Gastrocnemius medialis (tissue), 4 donors: ENCODE data around the gene CAMTA1. TPM values are rescaled to one million over a fixed set of nuclear protein-coding genes. Genes with fewer than 3 reads are reported as not detected.

Source experiments
- ATAC-seq, 2 donors: fragments of 150-250 bp; one replicate each; pipeline ENCODE4 v1.9.1; 2016
- DNase-seq, 2 donors: peaks; one replicate each; pipeline ENCODE4 v3.0.0-alpha.2; 2019
- H3K27ac ChIP-seq, 4 donors: fragments of 200-600 bp; sonication (generic); 1 replicate in 1 of 4; 2 replicates in 3 of 4; pipeline ENCODE4 v1.5.1; 2016 to 2018; ENCODE audit warnings: mild to moderate bottlenecking in 2 of 4, moderate library complexity in 1 of 4
- H3K27me3 ChIP-seq, 3 donors: fragments of 200-600 bp; sonication (generic) in 2 of 3; 1 replicate in 1 of 3; 2 replicates in 2 of 3; pipeline versions ENCODE4 v1.5.1 to v1.6.0; 2016 to 2019; ENCODE audit warnings: mild to moderate bottlenecking in 1 of 3, moderate library complexity in 1 of 3
- H3K36me3 ChIP-seq, 2 donors: fragments of 200-600 bp; sonication (generic) in 1 of 2; one replicate each; pipeline ENCODE4 v1.5.1; 2017 to 2018
- H3K4me1 ChIP-seq, 2 donors: fragments of 200-600 bp; sonication (generic) in 1 of 2; one replicate each; pipeline ENCODE4 v1.5.1; 2016 to 2017; ENCODE audit warnings: mild to moderate bottlenecking in 2 of 2
- H3K4me3 ChIP-seq, 4 donors: fragments of 200-600 bp; sonication (generic) in 3 of 4; 1 replicate in 1 of 4; 2 replicates in 3 of 4; pipeline ENCODE4 v1.5.1; 2016 to 2019; ENCODE audit warnings: mild to moderate bottlenecking in 2 of 4
- H3K9me3 ChIP-seq, 3 donors: fragments of 200-600 bp; sonication (generic) in 2 of 3; 1 replicate in 1 of 3; 2 replicates in 2 of 3; pipeline ENCODE4 v1.5.1; 2016 to 2019
- CTCF ChIP-seq, 5 experiments: fragments of 450-650 bp in 3 of 5; fragments of 200-600 bp in 2 of 5; sonication (generic) in 2 of 5; IDR thresholded peaks in 4 of 5; conservative IDR thresholded peaks in 1 of 5; 1 replicate in 4 of 5; 2 replicates in 1 of 5; pipeline ENCODE4 v1.5.1; 2016 to 2019; ENCODE audit warnings: antibody characterized with exemption in 5 of 5, mild to moderate bottlenecking in 3 of 5, moderate library complexity in 3 of 5
- POLR2A ChIP-seq, 2 donors: fragments of 450-650 bp; IDR thresholded peaks; one replicate each; pipeline ENCODE4 v1.6.1; 2017; ENCODE audit warnings: antibody characterized with exemption in 2 of 2, mild to moderate bottlenecking in 2 of 2, moderate library complexity in 2 of 2
- in situ Hi-C, 4 donors: fragments of 200-750 bp; cut with MboI; loops; one replicate each; pipeline versions ENCODE4 v1.15.0 to v1.8.0; 2017; ENCODE audit warnings: low sequenced_read_pairs in 4 of 4
- intact Hi-C: fragments of 100-400 bp; cut with DNase I; formaldehyde crosslinking; loops from one replicate; pipeline ENCODE4 v1.15.1; 2023; ENCODE audit warnings: low total_unique reads
- total RNA-seq, 4 donors: library from RNA; depleted of rRNA; stranded (reverse); fragments of >200 nt; gene quantifications; one replicate each; pipeline versions ENCODE4 v1.1.0 to v1.2.3, GENCODE V29; 2016

Gene CAMTA1
- total RNA-seq, 4 donors from 2014 or later = 60.5 to 113 (median 70.4) TPM

- in situ Hi-C loops = no loop called here
- no peak overlapping the region for H3K4me3 ChIP-seq
- no peaks in the 10 kb centered on the region for H3K27me3 ChIP-seq
- no peak for TF ChIP-seq CTCF (IDR thresholded peaks at IDR 0.05 in 4 of 5, conservative IDR thresholded peaks at IDR 0.05 in 1 of 5)
- TF ChIP-seq POLR2A (IDR thresholded peaks at IDR 0.05) = no peak
- ATAC-seq (no peak), DNase-seq (no peak)
- H3K4me1 ChIP-seq = peaks cover 11 to 28% of the 10 kb centered on the region in 2 donors
- H3K9me3 ChIP-seq = no peaks in the 10 kb centered on the region
- no peak overlapping the region for H3K27ac ChIP-seq
- no peaks in the 10 kb centered on the region for H3K36me3 ChIP-seq
- intact Hi-C loops = no loop called here
Measured at GRCh38 chr1:7009741-7010525, 224.7 kb downstream of the CAMTA1 start.

- in situ Hi-C loops = no loop called here
- Histone ChIP-seq H3K9me3 (no peaks in the 10 kb centered on the region), H3K36me3 (no peaks in the 10 kb centered on the region), H3K4me3 (no peak overlapping the region), H3K27ac (no peak overlapping the region), H3K27me3 (no peaks in the 10 kb centered on the region), H3K4me1 (peaks cover 11 to 34% of the 10 kb centered on the region in 2 donors)
- intact Hi-C loops = no loop called here
- no peak for TF ChIP-seq CTCF (IDR thresholded peaks at IDR 0.05 in 4 of 5, conservative IDR thresholded peaks at IDR 0.05 in 1 of 5)
- TF ChIP-seq POLR2A (IDR thresholded peaks at IDR 0.05) = no peak
- ATAC-seq (no peak), DNase-seq (no peak)
Measured at GRCh38 chr1:7010534-7011200, 225.4 kb downstream of the CAMTA1 start.

DNA sequence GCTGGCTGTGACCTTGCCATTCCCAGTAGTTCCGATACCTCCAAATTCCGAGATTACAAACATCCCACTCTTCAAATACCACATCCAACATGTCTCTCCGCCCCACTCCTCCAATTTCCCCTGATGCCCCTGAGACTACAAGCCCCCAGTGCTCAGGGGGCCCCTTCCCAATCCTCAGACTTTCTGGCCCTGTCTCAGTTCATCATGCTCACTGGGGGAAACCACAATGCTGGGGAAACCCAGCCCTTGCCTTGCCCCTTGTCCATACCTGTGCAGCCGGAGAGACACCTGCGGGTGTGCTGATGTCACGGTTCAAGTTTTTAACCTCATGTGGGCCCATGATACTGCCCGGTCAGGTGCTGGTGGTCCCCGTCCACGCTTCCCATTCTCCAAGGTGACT is 226.6 kb downstream of the CAMTA1 start:
- Histone ChIP-seq H3K9me3 (no peaks in the 10 kb centered on the region), H3K36me3 (no peaks in the 10 kb centered on the region), H3K4me1 (peaks cover 11 to 35% of the 10 kb centered on the region in 2 donors), H3K4me3 (no peak overlapping the region), H3K27me3 (no peaks in the 10 kb centered on the region), H3K27ac (no peak overlapping the region)
- no peak for TF ChIP-seq CTCF (IDR thresholded peaks at IDR 0.05 in 4 of 5, conservative IDR thresholded peaks at IDR 0.05 in 1 of 5)
- no peak for TF ChIP-seq POLR2A (IDR thresholded peaks at IDR 0.05)
- DNase-seq (no peak), ATAC-seq (no peak)
- in situ Hi-C loops (no loop called here), intact Hi-C loops (no loop called here)

DNA sequence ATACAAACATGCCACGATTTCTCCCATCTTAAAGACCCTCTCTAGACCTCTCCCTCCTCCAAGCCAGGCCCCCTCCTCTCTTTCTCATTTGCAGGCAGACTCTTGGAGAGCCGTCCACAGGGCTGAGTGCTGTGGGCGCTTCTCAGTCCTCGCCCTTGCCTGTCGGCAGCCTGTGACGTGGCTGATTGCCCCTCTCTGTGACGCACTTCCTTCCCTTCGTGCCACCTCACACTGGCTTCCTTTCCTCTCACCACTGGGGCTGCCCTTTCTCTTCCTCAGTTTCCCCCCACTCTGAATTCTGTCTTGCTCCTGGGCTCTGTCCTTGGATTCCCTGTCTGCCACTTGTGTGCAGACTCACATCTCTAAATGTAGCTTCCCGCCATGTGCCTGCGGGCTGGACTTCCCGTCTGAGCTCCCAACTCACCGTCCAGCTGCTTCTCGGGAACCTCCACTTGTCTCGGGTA is 227.2 kb downstream of the CAMTA1 start:
- ATAC-seq = no peak

More for the DNA sequence above, 227.2 kb downstream of the CAMTA1 start:
- Histone ChIP-seq H3K36me3 (no peaks in the 10 kb centered on the region), H3K27ac (peak overlapping the region in 2 of 4 donors; percentile 86 to 88), H3K4me1 (peaks cover 11 to 35% of the 10 kb centered on the region in 2 donors), H3K4me3 (no peak overlapping the region), H3K27me3 (no peaks in the 10 kb centered on the region), H3K9me3 (no peaks in the 10 kb centered on the region)
- DNase-seq = no peak
- intact Hi-C loops (no loop called here), in situ Hi-C loops (no loop called here)
- TF ChIP-seq POLR2A (IDR thresholded peaks at IDR 0.05) (no peak), CTCF (IDR thresholded peaks at IDR 0.05 in 4 of 5, conservative IDR thresholded peaks at IDR 0.05 in 1 of 5) (no peak)
